Upper lobe of right lung (tissue), 1 donor: ENCODE data around the gene INPP4B. TPM values are rescaled to one million over a fixed set of nuclear protein-coding genes. Genes with fewer than 3 reads are reported as not detected.

ENCODE experiments used
- ATAC-seq: fragments of 200-7000 bp; cut with Tn5 transposase; one replicate; pipeline ENCODE4 v1.9.1; 2020; ENCODE audit warnings: mild to moderate bottlenecking, moderate library complexity
- DNase-seq: peaks from one replicate; pipeline ENCODE4 v3.0.0-alpha.2; 2020
- H3K27ac ChIP-seq: fragments of 200-600 bp; one replicate; pipeline ENCODE4 v1.8.0; 2022
- H3K27me3 ChIP-seq: fragments of 200-600 bp; one replicate; pipeline ENCODE4 v1.8.0; 2022; ENCODE audit warnings: mild to moderate bottlenecking
- H3K36me3 ChIP-seq: fragments of 200-600 bp; one replicate; pipeline ENCODE4 v1.8.0; 2022
- H3K4me1 ChIP-seq: fragments of 200-600 bp; one replicate; pipeline ENCODE4 v1.8.0; 2022
- H3K4me3 ChIP-seq: fragments of 200-600 bp; one replicate; pipeline ENCODE4 v1.8.0; 2022; ENCODE audit warnings: mild to moderate bottlenecking
- H3K9me3 ChIP-seq: fragments of 200-600 bp; one replicate; pipeline ENCODE4 v1.8.0; 2022
- CTCF ChIP-seq: fragments of 200-600 bp; IDR thresholded peaks from one replicate; pipeline ENCODE4 v1.8.0; 2022; ENCODE audit warnings: antibody characterized with exemption
- intact Hi-C: fragments of 100-400 bp; cut with DNase I; formaldehyde crosslinking; loops from one replicate; pipeline ENCODE4 v1.11.0; 2022
- total RNA-seq: library from RNA; stranded (reverse); fragmentation: NEBNext Ultra II Directional; extraction: Animal tissue kit (Norgen Biotek cat#: 25700); gene quantifications from one replicate; pipeline ENCODE4 v1.2.1, GENCODE V29; 2021
- donor health status: DM: no; HTN: yes; CAD: no; lungs with severe emphysema.

INPP4B gene
- total RNA-seq, 1 donor from 2014 or later, result 20.7 TPM

- Histone ChIP-seq H3K27ac (no peak overlapping the region), H3K9me3 (no peaks in the 10 kb centered on the region), H3K4me3 (no peak overlapping the region), H3K27me3 (no peaks in the 10 kb centered on the region), H3K4me1 (no peaks in the 10 kb centered on the region), H3K36me3 (no peaks in the 10 kb centered on the region)
- DNase-seq (no peak), ATAC-seq (no peak)
- intact Hi-C loops, result no loop called here
- TF ChIP-seq CTCF, result no peak
Measured at GRCh38 chr4:142781114-142781513, 65.0 kb downstream of the INPP4B start.

GRCh38 chr4:142778900-142779299 is 67.2 kb downstream of the INPP4B start:
- H3K36me3 ChIP-seq, result no peaks in the 10 kb centered on the region
- no peak for ATAC-seq
- TF ChIP-seq CTCF, result no peak
- no peaks in the 10 kb centered on the region for H3K27me3 ChIP-seq
- no peaks in the 10 kb centered on the region for H3K9me3 ChIP-seq
- H3K27ac ChIP-seq, result no peak overlapping the region
- no peak overlapping the region for H3K4me3 ChIP-seq
- H3K4me1 ChIP-seq, result no peaks in the 10 kb centered on the region
- no peak for DNase-seq
- intact Hi-C loops, result no loop called here

- H3K4me1 ChIP-seq, result no peaks in the 10 kb centered on the region
- no peak for TF ChIP-seq CTCF
- intact Hi-C loops, result no loop called here
- no peak overlapping the region for H3K27ac ChIP-seq
- no peaks in the 10 kb centered on the region for H3K27me3 ChIP-seq
- H3K4me3 ChIP-seq, result no peak overlapping the region
- no peaks in the 10 kb centered on the region for H3K36me3 ChIP-seq
- DNase-seq (no peak), ATAC-seq (no peak)
- H3K9me3 ChIP-seq, result no peaks in the 10 kb centered on the region
Measured at GRCh38 chr4:142778430-142778829, 67.7 kb downstream of the INPP4B start.

- no peaks in the 10 kb centered on the region for H3K9me3 ChIP-seq
- intact Hi-C loops, result no loop called here
- no peak overlapping the region for H3K4me3 ChIP-seq
- no peak for ATAC-seq
- DNase-seq, result no peak
- no peaks in the 10 kb centered on the region for H3K36me3 ChIP-seq
- H3K27ac ChIP-seq, result no peak overlapping the region
- no peaks in the 10 kb centered on the region for H3K4me1 ChIP-seq
- no peaks in the 10 kb centered on the region for H3K27me3 ChIP-seq
- no peak for TF ChIP-seq CTCF
Measured at GRCh38 chr4:142777045-142777743, 68.9 kb downstream of the INPP4B start.

- ATAC-seq (no peak), DNase-seq (no peak)
- no peak for TF ChIP-seq CTCF
- intact Hi-C loops, result no loop called here
- no peaks in the 10 kb centered on the region for H3K9me3 ChIP-seq
- no peaks in the 10 kb centered on the region for H3K27me3 ChIP-seq
- no peak overlapping the region for H3K4me3 ChIP-seq
- no peaks in the 10 kb centered on the region for H3K4me1 ChIP-seq
- H3K36me3 ChIP-seq, result no peaks in the 10 kb centered on the region
- H3K27ac ChIP-seq, result no peak overlapping the region
Measured at GRCh38 chr4:142776026-142776425, 70.1 kb downstream of the INPP4B start.

GRCh38 chr4:142773505-142773904 is 72.6 kb downstream of the INPP4B start:
- no peak for DNase-seq
- TF ChIP-seq CTCF, result no peak
- Histone ChIP-seq H3K27me3 (no peaks in the 10 kb centered on the region), H3K4me3 (no peak overlapping the region), H3K36me3 (no peaks in the 10 kb centered on the region), H3K9me3 (no peaks in the 10 kb centered on the region), H3K27ac (no peak overlapping the region), H3K4me1 (no peaks in the 10 kb centered on the region)
- no peak for ATAC-seq
- intact Hi-C loops, result no loop called here
